Measurements from ENCODE around the gene GTF3C2.

The GTF3C2 gene

DNA sequence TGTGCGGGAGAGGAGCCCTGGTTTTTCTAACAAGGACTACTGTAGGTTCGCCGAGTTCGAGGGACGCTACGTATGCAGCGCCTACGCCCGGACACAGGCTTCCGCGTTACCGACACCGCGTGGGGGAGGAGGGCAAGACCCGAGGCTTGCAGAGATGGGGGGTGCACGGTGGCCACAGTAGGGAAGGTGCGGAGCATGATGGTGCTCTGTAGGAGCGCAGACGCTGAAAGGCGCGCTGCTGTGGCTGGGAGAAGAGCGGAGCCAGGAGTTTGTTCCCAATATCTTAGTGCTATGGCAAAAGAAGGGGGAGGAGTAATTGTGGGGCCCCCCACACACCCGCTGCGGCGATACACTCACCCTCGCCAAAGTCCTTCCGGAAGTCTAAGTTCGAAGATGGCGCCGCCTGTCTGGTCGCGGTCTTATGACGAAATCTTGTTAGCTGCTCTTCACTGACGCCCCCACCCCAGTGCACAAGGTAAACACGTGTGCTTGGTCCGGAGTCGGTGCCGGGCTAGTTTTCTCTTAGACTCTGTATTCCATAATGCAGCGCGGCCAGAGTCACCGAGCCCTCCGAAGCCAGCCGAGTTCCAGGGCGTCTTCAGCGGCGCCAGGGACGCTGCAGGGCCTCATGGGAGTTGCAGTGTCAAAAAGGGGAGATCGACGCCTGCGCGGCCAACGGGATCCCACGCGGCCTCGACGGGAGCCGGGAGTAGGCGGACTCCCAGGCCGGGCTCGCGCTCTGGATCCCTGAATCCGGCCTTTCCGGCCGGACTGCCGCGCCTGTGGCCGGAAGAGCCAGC lies at the start of gene GTF3C2:
GTF3C2 (minus strand) TSS at position 383 of the 800 bp plus-strand sequence. CDS start 13,210 bp downstream, outside the sequence.
- TF ChIP-seq, protein P1, sequence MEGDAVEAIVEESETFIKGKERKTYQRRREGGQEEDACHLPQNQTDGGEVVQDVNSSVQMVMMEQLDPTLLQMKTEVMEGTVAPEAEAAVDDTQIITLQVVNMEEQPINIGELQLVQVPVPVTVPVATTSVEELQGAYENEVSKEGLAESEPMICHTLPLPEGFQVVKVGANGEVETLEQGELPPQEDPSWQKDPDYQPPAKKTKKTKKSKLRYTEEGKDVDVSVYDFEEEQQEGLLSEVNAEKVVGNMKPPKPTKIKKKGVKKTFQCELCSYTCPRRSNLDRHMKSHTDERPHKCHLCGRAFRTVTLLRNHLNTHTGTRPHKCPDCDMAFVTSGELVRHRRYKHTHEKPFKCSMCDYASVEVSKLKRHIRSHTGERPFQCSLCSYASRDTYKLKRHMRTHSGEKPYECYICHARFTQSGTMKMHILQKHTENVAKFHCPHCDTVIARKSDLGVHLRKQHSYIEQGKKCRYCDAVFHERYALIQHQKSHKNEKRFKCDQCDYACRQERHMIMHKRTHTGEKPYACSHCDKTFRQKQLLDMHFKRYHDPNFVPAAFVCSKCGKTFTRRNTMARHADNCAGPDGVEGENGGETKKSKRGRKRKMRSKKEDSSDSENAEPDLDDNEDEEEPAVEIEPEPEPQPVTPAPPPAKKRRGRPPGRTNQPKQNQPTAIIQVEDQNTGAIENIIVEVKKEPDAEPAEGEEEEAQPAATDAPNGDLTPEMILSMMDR (IDR thresholded peaks at IDR 0.05) = no peak

- TF ChIP-seq, protein P1 (IDR thresholded peaks at IDR 0.05) = no peak
Observed at GRCh38 chr2:27400348-27401135, 44.0 kb upstream of the GTF3C2 start.

DNA sequence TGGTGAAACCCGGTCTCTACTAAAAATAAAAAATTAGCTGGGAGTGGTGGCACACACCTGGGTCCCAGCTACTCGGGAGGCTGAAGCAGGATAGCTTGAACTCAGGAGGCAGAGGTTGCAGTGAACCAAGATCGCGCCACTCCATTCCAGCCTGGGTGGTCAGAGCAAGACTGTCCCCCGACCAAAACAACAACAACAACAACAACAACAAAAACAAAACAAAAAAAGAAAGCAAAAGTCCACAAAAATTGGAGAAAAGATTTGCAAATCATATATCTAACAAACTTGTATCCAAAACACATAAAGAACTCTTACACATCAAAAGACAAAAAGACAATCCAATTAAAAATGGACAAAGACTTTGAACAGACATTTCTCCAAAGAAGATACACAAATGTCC lies 42.4 kb upstream of the GTF3C2 start:
- TF ChIP-seq, protein P1 (IDR thresholded peaks at IDR 0.05) = no peak

- TF ChIP-seq, protein P1 (IDR thresholded peaks at IDR 0.05) = no peak
Observed at GRCh38 chr2:27393225-27393624, 36.7 kb upstream of the GTF3C2 start.

- TF ChIP-seq, protein P1 (IDR thresholded peaks at IDR 0.05) = no peak
Observed at GRCh38 chr2:27390822-27391679, 34.5 kb upstream of the GTF3C2 start.

DNA sequence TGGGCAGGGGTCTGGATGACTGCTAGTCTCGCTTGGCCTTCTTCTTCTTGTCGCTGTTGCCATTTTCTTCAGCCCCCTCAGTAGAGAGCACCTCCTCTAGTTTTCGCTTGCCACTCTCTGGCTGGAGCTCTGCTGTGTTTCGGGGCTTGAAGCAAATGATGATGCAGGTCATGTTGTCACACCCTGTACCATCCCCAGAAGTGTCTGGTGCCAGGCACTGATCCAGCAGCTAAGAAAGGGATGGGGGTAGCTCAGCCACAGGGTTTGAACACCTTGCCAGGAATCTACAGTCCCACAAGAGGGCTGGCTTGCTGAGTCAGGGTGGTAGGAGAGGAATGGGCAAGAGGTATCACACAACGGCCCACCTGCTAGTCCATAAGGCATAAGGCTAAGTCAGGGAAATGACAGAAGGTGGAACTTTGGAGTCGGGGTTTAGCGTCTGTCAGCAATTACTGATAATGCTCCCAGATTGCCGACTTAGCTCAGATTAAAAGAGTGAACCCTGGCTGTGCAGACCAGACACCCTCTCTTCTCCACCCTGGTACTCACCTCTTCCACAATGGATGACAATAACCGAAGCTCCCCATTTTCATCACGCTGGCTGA lies 25.1 kb upstream of the GTF3C2 start:
- TF ChIP-seq, protein P1 (IDR thresholded peaks at IDR 0.05) = no peak

Measured in LNCAP (cell line).